B cell (primary cell): ENCODE results near the gene GEMIN4. TPM values are rescaled to one million over a fixed set of nuclear protein-coding genes. Genes with fewer than 3 reads are reported as not detected.

Experiments
- ATAC-seq: fragments of 200-7000 bp; cut with Tn5 transposase; one replicate; pipeline ENCODE4 v1.10.0; 2021; ENCODE audit warnings: low read depth, mild to moderate bottlenecking, moderate number of reproducible peaks, moderate library complexity
- CTCF ChIA-PET: fragments of 350-600 bp; sonication (Branson Sonifier 250); formaldehyde crosslinking; loops from one replicate; lab custom pipeline; 2021; ENCODE audit warnings: antibody characterized with exemption, inconsistent platforms; lab: Charles Lee
- POLR2A ChIA-PET: fragments of 350-600 bp; sonication (Branson Sonifier 250); formaldehyde crosslinking; loops from one replicate; lab custom pipeline; 2021; ENCODE audit warnings: antibody characterized with exemption; lab: Charles Lee
- DNase-seq: peaks from one replicate; pipeline ENCODE4 v3.0.0; 2013
- H2AFZ ChIP-seq: 2 replicates; pipeline ENCODE4 v1.6.1; 2012; ENCODE audit warnings: mild to moderate bottlenecking, low read depth, low read length; ENCODE audit not compliant: insufficient read depth, poor library complexity, severe bottlenecking
- H3K27ac ChIP-seq, 2 donors: 1 replicate in 1 of 2; 2 replicates in 1 of 2; pipeline ENCODE4 v1.5.1; 2012 to 2013; ENCODE audit warnings: low read length in 2 of 2, mild to moderate bottlenecking in 2 of 2, moderate library complexity in 1 of 2
- H3K27me3 ChIP-seq, 4 experiments: fragments of 200-600 bp in 1 of 4; sonication (generic) in 1 of 4; replicated peaks in 1 of 4; 1 replicate in 2 of 4; 2 replicates in 2 of 4; pipeline versions ENCODE4 v1.6.1 to v1.7.0; 2013 to 2016; ENCODE audit warnings: low read length in 3 of 4, mild to moderate bottlenecking in 2 of 4, mixed read lengths in 1 of 4, moderate library complexity in 1 of 4; ENCODE audit not compliant: insufficient read depth in 4 of 4, control insufficient read depth in 3 of 4; ENCODE audit errors: control extremely low read depth in 1 of 4
- H3K36me3 ChIP-seq, 2 experiments: replicated peaks in 1 of 2; 1 replicate in 1 of 2; 2 replicates in 1 of 2; pipeline versions ENCODE4 v1.6.1 to v1.7.1; 2013; ENCODE audit warnings: low read length in 1 of 2; ENCODE audit not compliant: insufficient read depth in 2 of 2, control insufficient read depth in 1 of 2; ENCODE audit errors: control extremely low read depth in 1 of 2, extremely low read depth in 1 of 2
- H3K4me1 ChIP-seq, 2 donors: fragments of 200-600 bp in 1 of 2; sonication (generic) in 1 of 2; 1 replicate in 1 of 2; 2 replicates in 1 of 2; pipeline versions ENCODE4 v1.5.1 to v1.6.1; 2013 to 2017; ENCODE audit warnings: low read length in 2 of 2; ENCODE audit not compliant: control insufficient read depth in 2 of 2, insufficient read depth in 2 of 2
- H3K4me2 ChIP-seq: replicated peaks from 2 replicates; pipeline ENCODE3; 2012; ENCODE audit warnings: mild to moderate bottlenecking, low read depth, low read length; ENCODE audit not compliant: poor library complexity, severe bottlenecking
- H3K4me3 ChIP-seq, 5 experiments: fragments of 200-600 bp in 1 of 5; sonication (generic) in 1 of 5; 1 replicate in 3 of 5; 2 replicates in 2 of 5; pipeline versions ENCODE4 v1.5.1 to v1.7.0; 2011 to 2016; ENCODE audit warnings: low read length in 4 of 5, mild to moderate bottlenecking in 4 of 5, low read depth in 2 of 5, control low read depth in 1 of 5, moderate library complexity in 1 of 5; ENCODE audit not compliant: insufficient read depth in 1 of 5; ENCODE audit errors: control extremely low read depth in 1 of 5, extremely low read depth in 1 of 5
- H3K79me2 ChIP-seq: fragments of 200-600 bp; sonication (generic); one replicate; pipeline ENCODE4 v1.6.0; 2016; ENCODE audit warnings: low read length; ENCODE audit not compliant: control insufficient read depth, insufficient read depth
- H3K9ac ChIP-seq: fragments of 200-600 bp; sonication (generic); 2 replicates; pipeline ENCODE4 v1.6.1; 2017; ENCODE audit warnings: mild to moderate bottlenecking, low read length, moderate library complexity
- H3K9me3 ChIP-seq, 3 donors: one replicate each; pipeline versions ENCODE4 v1.6.1 to v1.7.1; 2013; ENCODE audit warnings: low read length in 2 of 3; ENCODE audit not compliant: control insufficient read depth in 2 of 3, insufficient read depth in 1 of 3; ENCODE audit errors: control extremely low read depth in 1 of 3
- H4K20me1 ChIP-seq: 2 replicates; pipeline ENCODE4 v1.6.0; 2012; ENCODE audit warnings: mild to moderate bottlenecking, low read length; ENCODE audit not compliant: insufficient read depth, control insufficient read depth, poor library complexity, severe bottlenecking
- H3K27ac Mint-ChIP-seq: one replicate; pipeline ENCODE4 v1.8.0; 2021; ENCODE audit warnings: mixed read lengths
- H3K27me3 Mint-ChIP-seq: one replicate; pipeline ENCODE4 v1.8.0; 2021; ENCODE audit warnings: mixed read lengths
- H3K4me1 Mint-ChIP-seq: one replicate; pipeline ENCODE4 v1.8.0; 2021; ENCODE audit warnings: mixed read lengths
- H3K4me3 Mint-ChIP-seq: one replicate; pipeline ENCODE4 v1.8.0; 2021; ENCODE audit warnings: mixed read lengths
- H3K9me3 Mint-ChIP-seq: one replicate; pipeline ENCODE4 v1.8.0; 2022; ENCODE audit warnings: mixed read lengths; ENCODE audit not compliant: insufficient read depth
- EZH2 ChIP-seq: IDR thresholded peaks from 2 replicates; pipeline ENCODE4 v1.6.1; 2012; ENCODE audit warnings: borderline replicate concordance, low read depth, mild to moderate bottlenecking, moderate library complexity, low read length; ENCODE audit not compliant: insufficient read depth, poor library complexity, severe bottlenecking
- WGBS: methylation state at CpG from one replicate; pipeline ENCODE4 v1.1.5; 2013; ENCODE audit warnings: missing lambda C conversion rate; ENCODE audit not compliant: insufficient coverage; 5-methylcytosine and 5-hydroxymethylcytosine counted together
- intact Hi-C: fragments of 100-400 bp; cut with micrococcal nuclease; formaldehyde crosslinking; loops from one replicate; pipeline ENCODE4 v1.10.0; 2022
- polyA minus RNA-seq: library from RNA; depleted of rRNA, polyadenylated mRNA; stranded (reverse); fragments of >200 nt; gene quantifications from 2 replicates; pipeline ENCODE4 v1.2.3, GENCODE V29; 2012
- polyA plus RNA-seq: library from polyadenylated mRNA; depleted of rRNA; stranded (reverse); fragments of >200 nt; gene quantifications from 2 replicates; pipeline ENCODE4 v1.2.3, GENCODE V29; 2012
- total RNA-seq, 2 donors: library from RNA; stranded (reverse); fragments of 120-200 nt in 1 of 2; gene quantifications; 1 replicate in 1 of 2; 2 replicates in 1 of 2; pipeline versions ENCODE4 v1.2.3 to v1.2.4, GENCODE V29; 2013 to 2022
- TF ChIP-seq, protein P1 (sequence below): fragments of 200-600 bp; IDR thresholded peaks from one replicate; pipeline ENCODE4 v1.8.0; 2022; ENCODE audit warnings: antibody characterized with exemption, mild to moderate bottlenecking

The GEMIN4 gene
- total RNA-seq, result 25.6 and 26.6 TPM in 2 replicates
- total RNA-seq (2013), result 14.5 TPM
- polyA plus RNA-seq, result 26.1 and 34.3 TPM in 2 replicates
- 16.1 and 24.5 TPM in 2 replicates for polyA minus RNA-seq

DNA sequence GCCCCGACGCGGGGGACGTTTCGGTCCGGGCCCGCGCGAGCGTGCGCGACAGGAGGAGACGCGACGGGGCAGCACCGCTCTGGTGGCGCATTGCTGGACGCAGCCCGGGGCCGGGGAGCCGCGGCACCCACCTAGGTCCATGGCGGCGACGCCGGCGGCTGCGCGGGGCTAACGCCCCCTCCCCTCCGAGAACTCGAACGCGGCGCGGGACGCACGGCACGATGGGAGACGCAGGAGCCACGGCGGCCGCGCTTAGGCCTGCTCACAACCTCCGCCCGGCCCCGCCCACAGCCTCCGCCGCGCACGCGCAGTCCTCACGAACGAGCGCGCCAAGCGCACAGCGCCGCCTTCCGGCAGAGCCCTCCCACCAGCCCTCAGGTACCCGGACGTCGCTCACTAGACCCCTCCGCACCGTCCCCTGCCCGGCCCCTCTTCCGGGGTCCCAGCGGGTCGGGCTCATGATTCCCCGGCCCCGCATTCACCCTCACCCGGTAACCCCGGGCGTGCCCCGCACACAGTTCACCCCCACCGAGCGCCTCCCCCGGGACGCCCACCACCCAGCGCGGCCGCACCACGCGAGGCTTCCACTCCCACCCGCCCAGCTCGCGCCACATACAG, at the start of gene GEMIN4:
GEMIN4 (minus strand) TSS at position 263 of the 618 bp plus-strand sequence; CDS start at position 141, 122 bp downstream.
- ChIA-PET CTCF (interaction anchor here (0.8 to 3.2 kb wide), 9 partner anchors 8 to 340 kb away, joined by 3 to 12 read pairs (median 4); partner anchors contain the start of genes GLOD4, MRM3, TIMM22 and VPS53), POLR2A (interaction anchor here (0.6 to 2.5 kb wide), 2 partner anchors 37 to 395 kb away, joined by 8 to 15 read pairs; partner anchors contain the start of gene VPS53)
- Histone ChIP-seq H2AFZ (peak within 1 kb of the TSS; percentile 100), H3K79me2 (peaks cover 34% of the 10 kb centered on the region), H3K9ac (peak within 1 kb of the TSS; percentile 95), H3K4me2 (peak within 1 kb of the TSS; percentile 100), H3K4me3 (peak within 1 kb of the TSS; percentile 66 to 89 (median 81)), H3K9me3 (no peaks in the 10 kb centered on the region), H3K27ac (peak within 1 kb of the TSS; percentile 59 to 87), H3K27me3 (no peaks in the 10 kb centered on the region), H4K20me1 (peaks cover 20% of the 10 kb centered on the region), H3K4me1 (peaks cover 18 to 27% of the 10 kb centered on the region in 2 donors), H3K36me3 (peaks cover 0 to 11% of the 10 kb centered on the region in 2 experiments)
- intact Hi-C loops, result loop anchor here (1.0 to 2.0 kb wide), 6 partner anchors 12 to 339 kb away; partner anchors contain the start of genes GLOD4, MRM3, TLCD3A and VPS53
- DNase-seq (peak; percentile 98), ATAC-seq (peak; percentile 88)
- Mint-ChIP-seq H3K27me3 (no peaks in the 10 kb centered on the region), H3K27ac (peak within 1 kb of the TSS; percentile 96), H3K4me1 (peaks cover 38% of the 10 kb centered on the region), H3K9me3 (no peaks in the 10 kb centered on the region), H3K4me3 (peak within 1 kb of the TSS; percentile 96)
- TF ChIP-seq, protein P1, sequence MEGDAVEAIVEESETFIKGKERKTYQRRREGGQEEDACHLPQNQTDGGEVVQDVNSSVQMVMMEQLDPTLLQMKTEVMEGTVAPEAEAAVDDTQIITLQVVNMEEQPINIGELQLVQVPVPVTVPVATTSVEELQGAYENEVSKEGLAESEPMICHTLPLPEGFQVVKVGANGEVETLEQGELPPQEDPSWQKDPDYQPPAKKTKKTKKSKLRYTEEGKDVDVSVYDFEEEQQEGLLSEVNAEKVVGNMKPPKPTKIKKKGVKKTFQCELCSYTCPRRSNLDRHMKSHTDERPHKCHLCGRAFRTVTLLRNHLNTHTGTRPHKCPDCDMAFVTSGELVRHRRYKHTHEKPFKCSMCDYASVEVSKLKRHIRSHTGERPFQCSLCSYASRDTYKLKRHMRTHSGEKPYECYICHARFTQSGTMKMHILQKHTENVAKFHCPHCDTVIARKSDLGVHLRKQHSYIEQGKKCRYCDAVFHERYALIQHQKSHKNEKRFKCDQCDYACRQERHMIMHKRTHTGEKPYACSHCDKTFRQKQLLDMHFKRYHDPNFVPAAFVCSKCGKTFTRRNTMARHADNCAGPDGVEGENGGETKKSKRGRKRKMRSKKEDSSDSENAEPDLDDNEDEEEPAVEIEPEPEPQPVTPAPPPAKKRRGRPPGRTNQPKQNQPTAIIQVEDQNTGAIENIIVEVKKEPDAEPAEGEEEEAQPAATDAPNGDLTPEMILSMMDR, result peak; percentile 88
- TF ChIP-seq EZH2, result no peak
- under 1% methylated on average over 87 of the region's 87 CpGs for WGBS

DNA sequence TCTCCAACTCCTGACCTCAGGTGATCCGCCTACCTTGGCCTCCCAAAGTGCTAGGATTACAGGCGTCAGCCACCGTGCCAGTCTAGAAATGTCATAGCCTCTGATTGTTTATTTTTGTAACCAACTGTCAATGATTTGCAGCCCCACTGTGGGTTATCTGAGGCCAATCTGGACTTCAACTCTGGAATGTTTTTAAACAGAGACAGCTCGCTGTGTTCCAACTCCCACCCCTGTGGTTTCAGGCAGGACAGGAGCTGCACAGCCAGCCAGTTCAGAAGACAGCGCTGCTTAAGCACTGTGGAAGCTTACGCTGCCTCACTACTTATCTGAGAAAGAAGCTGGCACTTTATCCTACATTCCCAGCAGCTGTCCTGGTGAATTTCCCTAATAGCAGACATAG, 49.6 kb upstream of the GEMIN4 start:
- CTCF ChIA-PET, result no interaction called here
- Histone ChIP-seq H3K9me3 (no peaks in the 10 kb centered on the region), H3K4me2 (no peak overlapping the region), H4K20me1 (no peaks in the 10 kb centered on the region), H3K36me3 (no peaks in the 10 kb centered on the region), H3K9ac (no peak overlapping the region), H3K4me1 (no peaks in the 10 kb centered on the region), H3K27me3 (no peaks in the 10 kb centered on the region), H3K4me3 (no peak overlapping the region), H3K27ac (no peak overlapping the region), H2AFZ (no peak overlapping the region), H3K79me2 (no peaks in the 10 kb centered on the region)
- H3K9me3 Mint-ChIP-seq, result no peaks in the 10 kb centered on the region
- H3K4me3 Mint-ChIP-seq, result no peak overlapping the region
- H3K27ac Mint-ChIP-seq, result no peak overlapping the region
- no peak for TF ChIP-seq EZH2
- TF ChIP-seq, protein P1, result no peak
- ATAC-seq (no peak), DNase-seq (no peak)
- POLR2A ChIA-PET, result no interaction called here
- intact Hi-C loops, result no loop called here
- no peaks in the 10 kb centered on the region for H3K27me3 Mint-ChIP-seq
- 92% methylated on average over 4 of the region's 6 CpGs for WGBS
- H3K4me1 Mint-ChIP-seq, result no peaks in the 10 kb centered on the region
